ENCODE measurements around the gene SASH3.

Gene SASH3

GRCh38 chrX:129785160-129785947, 5.6 kb downstream of the SASH3 start:
- DNase-seq: no peak

GRCh38 chrX:129786210-129786651, 6.5 kb downstream of the SASH3 start:
- DNase-seq: no peak

GRCh38 chrX:129787336-129788055, 7.7 kb downstream of the SASH3 start:
- DNase-seq: no peak

- no peak for DNase-seq
Observed at GRCh38 chrX:129788527-129788926, 8.8 kb downstream of the SASH3 start.

- no peak for DNase-seq
Observed at GRCh38 chrX:129790146-129790545, 10.4 kb downstream of the SASH3 start.

- no peak for DNase-seq
Observed at GRCh38 chrX:129790808-129791207, 11.1 kb downstream of the SASH3 start.

GRCh38 chrX:129791336-129791735, 11.6 kb downstream of the SASH3 start:
- no peak for DNase-seq

GRCh38 chrX:129791961-129792570, 12.3 kb downstream of the SASH3 start:
- no peak for DNase-seq

- no peak for DNase-seq
Observed at GRCh38 chrX:129792586-129793291, 13.0 kb downstream of the SASH3 start.

GRCh38 chrX:129793604-129794191, 13.9 kb downstream of the SASH3 start:
- no peak for DNase-seq

- no peak for DNase-seq
Observed at GRCh38 chrX:129795584-129795983, 15.8 kb downstream of the SASH3 start.

GRCh38 chrX:129797251-129797906, 17.6 kb downstream of the SASH3 start:
- no peak for DNase-seq

- DNase-seq: no peak
Observed at GRCh38 chrX:129798456-129798855, 18.7 kb downstream of the SASH3 start.

GRCh38 chrX:129798888-129799287, 19.1 kb downstream of the SASH3 start:
- DNase-seq: no peak

GRCh38 chrX:129800186-129800585, 20.4 kb downstream of the SASH3 start:
- DNase-seq: no peak

- no peak for DNase-seq
Observed at GRCh38 chrX:129802863-129803262, 23.1 kb downstream of the SASH3 start.

GRCh38 chrX:129804806-129805205, 25.1 kb downstream of the SASH3 start:
- no peak for DNase-seq

GRCh38 chrX:129808158-129808828, 28.5 kb downstream of the SASH3 start:
- no peak for DNase-seq

GRCh38 chrX:129808829-129809796, 29.4 kb downstream of the SASH3 start:
- DNase-seq: no peak

- DNase-seq: no peak
Observed at GRCh38 chrX:129813662-129814368, 34.1 kb downstream of the SASH3 start.

Measured in NCI-H2171 (cell line).